ENCODE data around the gene NFIX.

Gene NFIX

GRCh38 chr19:13060233-13060963 is 65.1 kb downstream of the NFIX start:
- Histone ChIP-seq H3K36me3 (ENCODE audit: insufficient read depth, low read length) (no peaks in the 10 kb centered on the region), H3K9ac (ENCODE audit: low read depth, low read length) (peak overlapping the region; percentile 42; the same call in 1 of the 2 replicates), H3K9me3 (ENCODE audit: control insufficient read depth, insufficient read depth, low read length) (no peaks in the 10 kb centered on the region), H3K4me1 (ENCODE audit: insufficient read depth, low read length) (peaks cover 23% of the 10 kb centered on the region)

- H3K9me3 ChIP-seq (ENCODE audit: control insufficient read depth, insufficient read depth, low read length) = no peaks in the 10 kb centered on the region
- no peaks in the 10 kb centered on the region for H3K36me3 ChIP-seq (ENCODE audit: insufficient read depth, low read length)
- peak overlapping the region; percentile 42; the same call in 1 of the 2 replicates for H3K9ac ChIP-seq (ENCODE audit: low read depth, low read length)
- H3K4me1 ChIP-seq (ENCODE audit: insufficient read depth, low read length) = peaks cover 18% of the 10 kb centered on the region
Measured at GRCh38 chr19:13060964-13061927, 66.0 kb downstream of the NFIX start.

- H3K9me3 ChIP-seq (ENCODE audit: control insufficient read depth, insufficient read depth, low read length) = no peaks in the 10 kb centered on the region
- peaks cover 7% of the 10 kb centered on the region; the same call in 1 of the 2 replicates for H3K4me1 ChIP-seq (ENCODE audit: insufficient read depth, low read length)
- H3K9ac ChIP-seq (ENCODE audit: low read depth, low read length) = no peak overlapping the region
- H3K36me3 ChIP-seq (ENCODE audit: insufficient read depth, low read length) = no peaks in the 10 kb centered on the region
Measured at GRCh38 chr19:13062317-13062716, 67.0 kb downstream of the NFIX start.

- H3K4me1 ChIP-seq (ENCODE audit: insufficient read depth, low read length) = peaks cover 7% of the 10 kb centered on the region; the same call in 1 of the 2 replicates
- H3K36me3 ChIP-seq (ENCODE audit: insufficient read depth, low read length) = no peaks in the 10 kb centered on the region
- no peak overlapping the region for H3K9ac ChIP-seq (ENCODE audit: low read depth, low read length)
Measured at GRCh38 chr19:13063461-13064091, 68.3 kb downstream of the NFIX start.

GRCh38 chr19:13064092-13064489 is 68.8 kb downstream of the NFIX start:
- peaks cover 7% of the 10 kb centered on the region; the same call in 1 of the 2 replicates for H3K4me1 ChIP-seq (ENCODE audit: insufficient read depth, low read length)
- no peak overlapping the region for H3K9ac ChIP-seq (ENCODE audit: low read depth, low read length)
- no peaks in the 10 kb centered on the region for H3K36me3 ChIP-seq (ENCODE audit: insufficient read depth, low read length)
- H3K9me3 ChIP-seq (ENCODE audit: control insufficient read depth, insufficient read depth, low read length) = no peaks in the 10 kb centered on the region

More at GRCh38 chr19:13063461-13064091, 68.3 kb downstream of the NFIX start:
- no peaks in the 10 kb centered on the region for H3K9me3 ChIP-seq (ENCODE audit: control insufficient read depth, insufficient read depth, low read length)

GRCh38 chr19:13066226-13066625 is 71.0 kb downstream of the NFIX start:
- Histone ChIP-seq H3K4me1 (ENCODE audit: insufficient read depth, low read length) (no peaks in the 10 kb centered on the region), H3K9ac (ENCODE audit: low read depth, low read length) (no peak overlapping the region), H3K36me3 (ENCODE audit: insufficient read depth, low read length) (no peaks in the 10 kb centered on the region)

GRCh38 chr19:13066933-13067807 is 71.9 kb downstream of the NFIX start:
- Histone ChIP-seq H3K9me3 (ENCODE audit: control insufficient read depth, insufficient read depth, low read length) (no peaks in the 10 kb centered on the region), H3K4me1 (ENCODE audit: insufficient read depth, low read length) (no peaks in the 10 kb centered on the region), H3K9ac (ENCODE audit: low read depth, low read length) (no peak overlapping the region), H3K36me3 (ENCODE audit: insufficient read depth, low read length) (no peaks in the 10 kb centered on the region)

More at GRCh38 chr19:13066226-13066625, 71.0 kb downstream of the NFIX start:
- H3K9me3 ChIP-seq (ENCODE audit: control insufficient read depth, insufficient read depth, low read length) = no peaks in the 10 kb centered on the region

- Histone ChIP-seq H3K4me1 (ENCODE audit: insufficient read depth, low read length) (no peaks in the 10 kb centered on the region), H3K9ac (ENCODE audit: low read depth, low read length) (no peak overlapping the region), H3K36me3 (ENCODE audit: insufficient read depth, low read length) (no peaks in the 10 kb centered on the region), H3K9me3 (ENCODE audit: control insufficient read depth, insufficient read depth, low read length) (no peaks in the 10 kb centered on the region)
Measured at GRCh38 chr19:13068085-13068846, 73.0 kb downstream of the NFIX start.

- Histone ChIP-seq H3K9ac (ENCODE audit: low read depth, low read length) (no peak overlapping the region), H3K9me3 (ENCODE audit: control insufficient read depth, insufficient read depth, low read length) (no peaks in the 10 kb centered on the region), H3K4me1 (ENCODE audit: insufficient read depth, low read length) (no peaks in the 10 kb centered on the region), H3K36me3 (ENCODE audit: insufficient read depth, low read length) (no peaks in the 10 kb centered on the region)
Measured at GRCh38 chr19:13069415-13070359, 74.4 kb downstream of the NFIX start.

- no peaks in the 10 kb centered on the region for H3K36me3 ChIP-seq (ENCODE audit: insufficient read depth, low read length)
- no peaks in the 10 kb centered on the region for H3K9me3 ChIP-seq (ENCODE audit: control insufficient read depth, insufficient read depth, low read length)
- H3K4me1 ChIP-seq (ENCODE audit: insufficient read depth, low read length) = no peaks in the 10 kb centered on the region
- H3K9ac ChIP-seq (ENCODE audit: low read depth, low read length) = no peak overlapping the region
Measured at GRCh38 chr19:13070425-13071140, 75.3 kb downstream of the NFIX start.

- no peak overlapping the region for H3K9ac ChIP-seq (ENCODE audit: low read depth, low read length)
- no peaks in the 10 kb centered on the region for H3K4me1 ChIP-seq (ENCODE audit: insufficient read depth, low read length)
- H3K9me3 ChIP-seq (ENCODE audit: control insufficient read depth, insufficient read depth, low read length) = no peaks in the 10 kb centered on the region
- H3K36me3 ChIP-seq (ENCODE audit: insufficient read depth, low read length) = no peaks in the 10 kb centered on the region
Measured at GRCh38 chr19:13071444-13072187, 76.3 kb downstream of the NFIX start.
